K562 (cell line): ENCODE results near the gene CLEC10A.

Experiments used
- BRD4 ChIP-seq: fragments of 200-600 bp; sonication (generic); IDR thresholded peaks from 2 replicates; pipeline ENCODE4 v1.6.1; 2017; ENCODE audit warnings: inconsistent platforms
- FOXM1 ChIP-seq, 2 experiments: fragments of 450-650 bp in 1 of 2; sonication (generic) in 1 of 2; formaldehyde crosslinking in 1 of 2; IDR thresholded peaks; 2 replicates each; pipeline versions ENCODE4 v1.6.1 to v1.9.0; 2017 to 2022; ENCODE audit warnings: low read depth in 2 of 2, mild to moderate bottlenecking in 2 of 2, missing genetic modification reagents in 1 of 2, moderate library complexity in 1 of 2
- HNRNPLL ChIP-seq: fragments of 200-400 bp; formaldehyde crosslinking; IDR thresholded peaks from 2 replicates; pipeline ENCODE4 v1.6.1; 2017; ENCODE audit warnings: low read length, low read depth, mild to moderate bottlenecking; ENCODE audit not compliant: poor library complexity, severe bottlenecking
- MAFK ChIP-seq: IDR thresholded peaks from 2 replicates; pipeline ENCODE4 v1.6.1; 2011; ENCODE audit warnings: low read length, improper control_type of control experiment
- TF ChIP-seq, protein P1 (sequence below), 3 experiments: IDR thresholded peaks in 2 of 3; conservative IDR thresholded peaks in 1 of 3; 2 replicates each; pipeline ENCODE4 v1.5.1; 2011 to 2012; ENCODE audit warnings: low read length in 3 of 3, mild to moderate bottlenecking in 3 of 3, control low read depth in 2 of 3, improper control_type of control experiment in 1 of 3, inconsistent platforms in 1 of 3, low read depth in 1 of 3, mixed read lengths in 1 of 3, moderate library complexity in 1 of 3; ENCODE audit not compliant: insufficient read depth in 2 of 3
- TF ChIP-seq, protein P2 (sequence below): fragments of 250-450 bp; sonication (Bioruptor Pico); IDR thresholded peaks from 2 replicates; pipeline ENCODE4 v1.5.0; 2022; ENCODE audit warnings: mild to moderate bottlenecking

DNA sequence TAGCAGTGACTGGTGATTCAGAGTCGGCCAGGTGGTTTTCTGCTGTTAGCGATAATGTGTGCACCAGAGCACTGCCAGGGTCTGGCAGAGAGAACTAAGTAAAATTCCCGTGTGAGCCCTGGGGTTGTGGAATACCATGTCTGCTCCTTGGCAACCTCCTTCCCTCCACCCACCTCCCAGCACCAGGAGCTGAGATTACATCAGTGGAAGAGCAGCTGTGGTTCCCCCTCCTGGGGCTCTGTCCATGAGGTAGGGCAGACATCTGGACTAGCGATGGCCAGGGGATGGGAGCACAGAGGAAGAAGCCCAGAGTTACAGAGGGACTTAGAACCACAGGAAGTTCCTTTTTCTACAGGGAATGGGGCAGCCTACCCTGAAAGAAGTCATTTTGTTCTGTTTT lies 15.8 kb downstream of the CLEC10A start:
- TF ChIP-seq MAFK (no peak), BRD4 (no peak), FOXM1 (IDR thresholded peaks at IDR 0.05; ENCODE audit: low read depth) (no peak), FOXM1 (CRISPR knock-in tag; IDR thresholded peaks at IDR 0.05; ENCODE audit: low read depth) (no peak), HNRNPLL (no peak)
- TF ChIP-seq, protein P1, sequence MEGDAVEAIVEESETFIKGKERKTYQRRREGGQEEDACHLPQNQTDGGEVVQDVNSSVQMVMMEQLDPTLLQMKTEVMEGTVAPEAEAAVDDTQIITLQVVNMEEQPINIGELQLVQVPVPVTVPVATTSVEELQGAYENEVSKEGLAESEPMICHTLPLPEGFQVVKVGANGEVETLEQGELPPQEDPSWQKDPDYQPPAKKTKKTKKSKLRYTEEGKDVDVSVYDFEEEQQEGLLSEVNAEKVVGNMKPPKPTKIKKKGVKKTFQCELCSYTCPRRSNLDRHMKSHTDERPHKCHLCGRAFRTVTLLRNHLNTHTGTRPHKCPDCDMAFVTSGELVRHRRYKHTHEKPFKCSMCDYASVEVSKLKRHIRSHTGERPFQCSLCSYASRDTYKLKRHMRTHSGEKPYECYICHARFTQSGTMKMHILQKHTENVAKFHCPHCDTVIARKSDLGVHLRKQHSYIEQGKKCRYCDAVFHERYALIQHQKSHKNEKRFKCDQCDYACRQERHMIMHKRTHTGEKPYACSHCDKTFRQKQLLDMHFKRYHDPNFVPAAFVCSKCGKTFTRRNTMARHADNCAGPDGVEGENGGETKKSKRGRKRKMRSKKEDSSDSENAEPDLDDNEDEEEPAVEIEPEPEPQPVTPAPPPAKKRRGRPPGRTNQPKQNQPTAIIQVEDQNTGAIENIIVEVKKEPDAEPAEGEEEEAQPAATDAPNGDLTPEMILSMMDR (IDR thresholded peaks at IDR 0.05 in 2 of 3, conservative IDR thresholded peaks at IDR 0.05 in 1 of 3; ENCODE audit: insufficient read depth in 2 of 3, low read depth in 1 of 3, low read length in 3 of 3): no peak
- TF ChIP-seq, protein P2, sequence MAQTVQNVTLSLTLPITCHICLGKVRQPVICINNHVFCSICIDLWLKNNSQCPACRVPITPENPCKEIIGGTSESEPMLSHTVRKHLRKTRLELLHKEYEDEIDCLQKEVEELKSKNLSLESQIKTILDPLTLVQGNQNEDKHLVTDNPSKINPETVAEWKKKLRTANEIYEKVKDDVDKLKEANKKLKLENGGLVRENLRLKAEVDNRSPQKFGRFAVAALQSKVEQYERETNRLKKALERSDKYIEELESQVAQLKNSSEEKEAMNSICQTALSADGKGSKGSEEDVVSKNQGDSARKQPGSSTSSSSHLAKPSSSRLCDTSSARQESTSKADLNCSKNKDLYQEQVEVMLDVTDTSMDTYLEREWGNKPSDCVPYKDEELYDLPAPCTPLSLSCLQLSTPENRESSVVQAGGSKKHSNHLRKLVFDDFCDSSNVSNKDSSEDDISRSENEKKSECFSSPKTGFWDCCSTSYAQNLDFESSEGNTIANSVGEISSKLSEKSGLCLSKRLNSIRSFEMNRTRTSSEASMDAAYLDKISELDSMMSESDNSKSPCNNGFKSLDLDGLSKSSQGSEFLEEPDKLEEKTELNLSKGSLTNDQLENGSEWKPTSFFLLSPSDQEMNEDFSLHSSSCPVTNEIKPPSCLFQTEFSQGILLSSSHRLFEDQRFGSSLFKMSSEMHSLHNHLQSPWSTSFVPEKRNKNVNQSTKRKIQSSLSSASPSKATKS (CRISPR knock-in tag): no peak
